HG02938 (cell line): ENCODE data around the gene BCL11A.

Source experiments
- ATAC-seq: cut with Tn5 transposase; IDR thresholded peaks from one replicate; pipeline ENCODE4 v1.9.1; 2021; ENCODE audit warnings: mild to moderate bottlenecking, moderate library complexity; ENCODE audit not compliant: unreplicated experiment

The BCL11A gene

GRCh38 chr2:60470340-60470739, 83.1 kb downstream of the BCL11A start:
- no peak for ATAC-seq

GRCh38 chr2:60469536-60470317, 83.7 kb downstream of the BCL11A start:
- ATAC-seq: no peak

- no peak for ATAC-seq
Observed at GRCh38 chr2:60468382-60469085, 84.9 kb downstream of the BCL11A start.

GRCh38 chr2:60466161-60466702, 87.2 kb downstream of the BCL11A start:
- ATAC-seq: no peak

GRCh38 chr2:60465736-60466135, 87.7 kb downstream of the BCL11A start:
- no peak for ATAC-seq

- no peak for ATAC-seq
Observed at GRCh38 chr2:60463249-60463648, 90.2 kb downstream of the BCL11A start.

GRCh38 chr2:60461421-60462108, 91.9 kb downstream of the BCL11A start:
- ATAC-seq: no peak

GRCh38 chr2:60460577-60461420, 92.7 kb downstream of the BCL11A start:
- ATAC-seq: no peak

- no peak for ATAC-seq
Observed at GRCh38 chr2:60459851-60460250, 93.6 kb downstream of the BCL11A start.

GRCh38 chr2:60456115-60456770, 97.2 kb downstream of the BCL11A start:
- no peak for ATAC-seq

GRCh38 chr2:60453872-60454271, 99.6 kb downstream of the BCL11A start:
- no peak for ATAC-seq

GRCh38 chr2:60453301-60453700, 100.2 kb downstream of the BCL11A start:
- no peak for ATAC-seq

- no peak for ATAC-seq
Observed at GRCh38 chr2:60450488-60450887, 103.0 kb downstream of the BCL11A start.

GRCh38 chr2:60447943-60448342, 105.5 kb downstream of the BCL11A start:
- no peak for ATAC-seq

- peak; percentile 92 for ATAC-seq
Observed at GRCh38 chr2:60446413-60447267, 106.8 kb downstream of the BCL11A start.

GRCh38 chr2:60445684-60446179, 107.7 kb downstream of the BCL11A start:
- no peak for ATAC-seq

GRCh38 chr2:60442608-60443007, 110.8 kb downstream of the BCL11A start:
- no peak for ATAC-seq

GRCh38 chr2:60441800-60442199, 111.7 kb downstream of the BCL11A start:
- no peak for ATAC-seq

GRCh38 chr2:60440767-60441163, 112.7 kb downstream of the BCL11A start:
- no peak for ATAC-seq
